Activated naive CD4-positive, alpha-beta T cell treated with anti-CD3 and anti-CD28 coated beads, Interleukin-2, amount 50 U/mL, for 16 hours (primary cell): ENCODE data around the gene SIRPA.

Source experiments
- DNase-seq: peaks from one replicate; pipeline ENCODE4 v3.0.0-alpha.2; 2020

Gene SIRPA

GRCh38 chr20:1870792-1871550 is 24.2 kb upstream of the SIRPA start:
- no peak for DNase-seq

GRCh38 chr20:1871807-1872458 is 23.3 kb upstream of the SIRPA start:
- DNase-seq, result no peak

GRCh38 chr20:1872459-1873097 is 22.6 kb upstream of the SIRPA start:
- DNase-seq, result no peak

- DNase-seq, result no peak
These were observed 20.6 kb upstream of the SIRPA start for GRCh38 chr20:1874450-1875182.

- no peak for DNase-seq
These were observed 20.0 kb upstream of the SIRPA start for GRCh38 chr20:1875183-1875554.

GRCh38 chr20:1875762-1876161 is 19.4 kb upstream of the SIRPA start:
- no peak for DNase-seq

GRCh38 chr20:1876217-1876921 is 18.8 kb upstream of the SIRPA start:
- no peak for DNase-seq

- no peak for DNase-seq
These were observed 18.1 kb upstream of the SIRPA start for GRCh38 chr20:1876975-1877608.

GRCh38 chr20:1877609-1878200 is 17.5 kb upstream of the SIRPA start:
- DNase-seq, result no peak

- DNase-seq, result no peak
These were observed 15.8 kb upstream of the SIRPA start for GRCh38 chr20:1879369-1879768.

- no peak for DNase-seq
These were observed 15.3 kb upstream of the SIRPA start for GRCh38 chr20:1879934-1880333.

- no peak for DNase-seq
These were observed 14.5 kb upstream of the SIRPA start for GRCh38 chr20:1880529-1881239.

- no peak for DNase-seq
These were observed 13.9 kb upstream of the SIRPA start for GRCh38 chr20:1881240-1881835.

GRCh38 chr20:1882026-1882425 is 13.2 kb upstream of the SIRPA start:
- no peak for DNase-seq

- DNase-seq, result no peak
These were observed 11.2 kb upstream of the SIRPA start for GRCh38 chr20:1883986-1884385.

- no peak for DNase-seq
These were observed 10.0 kb upstream of the SIRPA start for GRCh38 chr20:1885254-1885653.

- DNase-seq, result no peak
These were observed 9.1 kb upstream of the SIRPA start for GRCh38 chr20:1885940-1886693.

- DNase-seq, result no peak
These were observed 7.9 kb upstream of the SIRPA start for GRCh38 chr20:1887321-1887720.

GRCh38 chr20:1887756-1888155 is 7.5 kb upstream of the SIRPA start:
- no peak for DNase-seq
